Neural cell (in vitro differentiated cells): Measurements from ENCODE around the gene SPATA13.

Experiments used
- EZH2 ChIP-seq: fragments of 200-600, 300-800 bp; shearing (Covaris generic), sonication (generic); IDR thresholded peaks from 2 replicates; pipeline ENCODE4 v1.6.1; 2014; ENCODE audit warnings: antibody characterized with exemption, low read length, borderline replicate concordance, mild to moderate bottlenecking; ENCODE audit not compliant: insufficient read depth, poor library complexity, severe bottlenecking
- RAD21 ChIP-seq: fragments of 450-650 bp; conservative IDR thresholded peaks from 2 replicates; pipeline ENCODE4 v1.6.1; 2014; ENCODE audit warnings: antibody characterized with exemption, mild to moderate bottlenecking, moderate library complexity
- TF ChIP-seq, protein P1 (sequence below): fragments of 450-650 bp; IDR thresholded peaks from 2 replicates; pipeline ENCODE4 v1.5.1; 2014; ENCODE audit warnings: antibody characterized with exemption, mild to moderate bottlenecking, moderate library complexity; ENCODE audit not compliant: poor library complexity, severe bottlenecking
- TF ChIP-seq, protein P2 (sequence below): IDR thresholded peaks from 2 replicates; pipeline ENCODE4 v1.6.1; 2012; ENCODE audit warnings: borderline replicate concordance

DNA sequence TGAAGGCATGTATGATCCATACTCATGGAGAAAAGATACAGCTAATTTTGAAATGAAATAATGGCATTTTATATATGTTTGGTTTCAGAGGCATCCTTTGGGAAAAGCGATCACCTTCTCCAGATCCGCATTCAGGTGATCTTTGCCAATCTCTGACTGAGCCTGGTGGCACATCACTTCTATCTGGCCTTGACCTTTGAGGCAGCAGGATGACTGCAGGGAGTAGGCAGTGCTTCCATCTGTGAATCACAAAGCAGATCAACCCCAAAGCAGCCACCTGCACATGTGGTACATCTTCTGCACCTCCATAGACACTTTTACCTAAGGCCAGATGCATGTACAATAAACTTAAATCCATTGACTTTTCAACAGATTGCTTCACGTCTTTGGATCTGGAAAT lies 53.4 kb downstream of the SPATA13 start:
- TF ChIP-seq, protein P1, sequence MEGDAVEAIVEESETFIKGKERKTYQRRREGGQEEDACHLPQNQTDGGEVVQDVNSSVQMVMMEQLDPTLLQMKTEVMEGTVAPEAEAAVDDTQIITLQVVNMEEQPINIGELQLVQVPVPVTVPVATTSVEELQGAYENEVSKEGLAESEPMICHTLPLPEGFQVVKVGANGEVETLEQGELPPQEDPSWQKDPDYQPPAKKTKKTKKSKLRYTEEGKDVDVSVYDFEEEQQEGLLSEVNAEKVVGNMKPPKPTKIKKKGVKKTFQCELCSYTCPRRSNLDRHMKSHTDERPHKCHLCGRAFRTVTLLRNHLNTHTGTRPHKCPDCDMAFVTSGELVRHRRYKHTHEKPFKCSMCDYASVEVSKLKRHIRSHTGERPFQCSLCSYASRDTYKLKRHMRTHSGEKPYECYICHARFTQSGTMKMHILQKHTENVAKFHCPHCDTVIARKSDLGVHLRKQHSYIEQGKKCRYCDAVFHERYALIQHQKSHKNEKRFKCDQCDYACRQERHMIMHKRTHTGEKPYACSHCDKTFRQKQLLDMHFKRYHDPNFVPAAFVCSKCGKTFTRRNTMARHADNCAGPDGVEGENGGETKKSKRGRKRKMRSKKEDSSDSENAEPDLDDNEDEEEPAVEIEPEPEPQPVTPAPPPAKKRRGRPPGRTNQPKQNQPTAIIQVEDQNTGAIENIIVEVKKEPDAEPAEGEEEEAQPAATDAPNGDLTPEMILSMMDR: no peak
- no peak for TF ChIP-seq EZH2
- TF ChIP-seq, protein P2, sequence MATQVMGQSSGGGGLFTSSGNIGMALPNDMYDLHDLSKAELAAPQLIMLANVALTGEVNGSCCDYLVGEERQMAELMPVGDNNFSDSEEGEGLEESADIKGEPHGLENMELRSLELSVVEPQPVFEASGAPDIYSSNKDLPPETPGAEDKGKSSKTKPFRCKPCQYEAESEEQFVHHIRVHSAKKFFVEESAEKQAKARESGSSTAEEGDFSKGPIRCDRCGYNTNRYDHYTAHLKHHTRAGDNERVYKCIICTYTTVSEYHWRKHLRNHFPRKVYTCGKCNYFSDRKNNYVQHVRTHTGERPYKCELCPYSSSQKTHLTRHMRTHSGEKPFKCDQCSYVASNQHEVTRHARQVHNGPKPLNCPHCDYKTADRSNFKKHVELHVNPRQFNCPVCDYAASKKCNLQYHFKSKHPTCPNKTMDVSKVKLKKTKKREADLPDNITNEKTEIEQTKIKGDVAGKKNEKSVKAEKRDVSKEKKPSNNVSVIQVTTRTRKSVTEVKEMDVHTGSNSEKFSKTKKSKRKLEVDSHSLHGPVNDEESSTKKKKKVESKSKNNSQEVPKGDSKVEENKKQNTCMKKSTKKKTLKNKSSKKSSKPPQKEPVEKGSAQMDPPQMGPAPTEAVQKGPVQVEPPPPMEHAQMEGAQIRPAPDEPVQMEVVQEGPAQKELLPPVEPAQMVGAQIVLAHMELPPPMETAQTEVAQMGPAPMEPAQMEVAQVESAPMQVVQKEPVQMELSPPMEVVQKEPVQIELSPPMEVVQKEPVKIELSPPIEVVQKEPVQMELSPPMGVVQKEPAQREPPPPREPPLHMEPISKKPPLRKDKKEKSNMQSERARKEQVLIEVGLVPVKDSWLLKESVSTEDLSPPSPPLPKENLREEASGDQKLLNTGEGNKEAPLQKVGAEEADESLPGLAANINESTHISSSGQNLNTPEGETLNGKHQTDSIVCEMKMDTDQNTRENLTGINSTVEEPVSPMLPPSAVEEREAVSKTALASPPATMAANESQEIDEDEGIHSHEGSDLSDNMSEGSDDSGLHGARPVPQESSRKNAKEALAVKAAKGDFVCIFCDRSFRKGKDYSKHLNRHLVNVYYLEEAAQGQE: no peak
- TF ChIP-seq RAD21: no peak
